Stimulated activated CD8-positive, alpha-beta memory T cell treated with anti-CD3 and anti-CD28 coated beads, Interleukin-15, amount 100 ng/mL, for 1 hour (primary cell): ENCODE data around the gene JPH3.
"Not testable (repeated sequence)": the region's sequence is repeated elsewhere in the genome, so short reads cannot be mapped to it uniquely, and the experiment has no call there.

ENCODE experiments used
- DNase-seq: peaks from one replicate; pipeline ENCODE4 v3.0.0-alpha.2; 2020; ENCODE audit warnings: low read depth

JPH3 gene

DNA sequence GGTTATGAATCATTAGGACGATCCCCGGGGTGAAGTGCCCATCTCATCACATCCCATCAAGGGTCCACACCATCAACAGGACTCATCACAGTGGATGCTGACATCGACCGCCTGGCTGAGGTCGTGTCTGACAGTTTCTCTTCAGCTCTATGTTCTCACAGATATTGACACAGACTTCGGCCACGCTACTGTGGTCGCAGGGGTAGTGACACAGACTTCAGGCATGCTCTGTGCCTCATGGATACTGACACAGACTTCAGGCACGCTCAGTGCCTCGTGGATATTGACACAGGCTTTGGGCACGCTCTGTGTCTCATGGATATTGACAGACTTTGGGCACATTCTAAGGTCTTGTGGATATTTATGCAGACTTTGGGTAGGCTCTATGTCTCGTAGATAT lies 113.3 kb downstream of the JPH3 start:
- no peak for DNase-seq

DNA sequence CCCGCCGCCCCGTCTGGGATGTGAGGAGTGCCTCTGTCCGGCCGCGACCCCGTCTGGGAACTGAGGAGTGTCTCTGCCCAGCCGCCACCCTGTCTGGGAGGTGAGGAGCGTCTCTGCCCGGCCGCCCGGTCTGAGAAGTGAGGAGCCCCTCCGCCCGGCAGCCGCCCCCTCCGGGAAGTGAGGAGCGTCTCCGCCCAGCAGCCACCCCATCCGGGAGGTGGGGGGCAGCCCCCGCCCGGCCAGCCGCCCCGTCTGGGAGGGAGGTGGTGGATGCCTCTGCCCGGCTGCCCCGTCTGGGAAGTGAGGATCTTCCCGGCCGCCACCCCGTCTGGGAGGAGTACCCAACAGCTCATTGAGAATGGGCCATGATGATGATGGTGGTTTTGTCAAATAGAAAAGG lies 116.5 kb downstream of the JPH3 start:
- DNase-seq, result not testable (repeated sequence)

DNA sequence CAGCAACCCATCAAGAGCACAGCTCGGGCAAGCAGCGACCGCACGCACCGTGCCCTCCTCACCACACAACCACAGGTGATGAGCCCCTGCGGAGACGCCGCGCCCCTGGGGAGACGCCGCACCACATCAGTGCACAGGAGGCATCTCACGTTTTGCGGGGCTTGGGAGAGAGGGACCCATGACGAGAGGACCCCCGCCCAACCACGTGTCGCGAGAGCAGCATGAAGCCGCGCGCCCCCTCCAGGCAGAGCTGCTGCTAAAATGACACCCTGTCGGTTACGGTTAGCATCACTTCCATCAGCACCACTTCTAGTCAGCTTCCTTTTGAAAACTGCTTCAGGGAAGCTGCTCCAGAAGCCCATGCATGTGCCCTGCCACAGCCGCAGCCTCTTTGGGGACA lies 118.1 kb downstream of the JPH3 start:
- no peak for DNase-seq

DNA sequence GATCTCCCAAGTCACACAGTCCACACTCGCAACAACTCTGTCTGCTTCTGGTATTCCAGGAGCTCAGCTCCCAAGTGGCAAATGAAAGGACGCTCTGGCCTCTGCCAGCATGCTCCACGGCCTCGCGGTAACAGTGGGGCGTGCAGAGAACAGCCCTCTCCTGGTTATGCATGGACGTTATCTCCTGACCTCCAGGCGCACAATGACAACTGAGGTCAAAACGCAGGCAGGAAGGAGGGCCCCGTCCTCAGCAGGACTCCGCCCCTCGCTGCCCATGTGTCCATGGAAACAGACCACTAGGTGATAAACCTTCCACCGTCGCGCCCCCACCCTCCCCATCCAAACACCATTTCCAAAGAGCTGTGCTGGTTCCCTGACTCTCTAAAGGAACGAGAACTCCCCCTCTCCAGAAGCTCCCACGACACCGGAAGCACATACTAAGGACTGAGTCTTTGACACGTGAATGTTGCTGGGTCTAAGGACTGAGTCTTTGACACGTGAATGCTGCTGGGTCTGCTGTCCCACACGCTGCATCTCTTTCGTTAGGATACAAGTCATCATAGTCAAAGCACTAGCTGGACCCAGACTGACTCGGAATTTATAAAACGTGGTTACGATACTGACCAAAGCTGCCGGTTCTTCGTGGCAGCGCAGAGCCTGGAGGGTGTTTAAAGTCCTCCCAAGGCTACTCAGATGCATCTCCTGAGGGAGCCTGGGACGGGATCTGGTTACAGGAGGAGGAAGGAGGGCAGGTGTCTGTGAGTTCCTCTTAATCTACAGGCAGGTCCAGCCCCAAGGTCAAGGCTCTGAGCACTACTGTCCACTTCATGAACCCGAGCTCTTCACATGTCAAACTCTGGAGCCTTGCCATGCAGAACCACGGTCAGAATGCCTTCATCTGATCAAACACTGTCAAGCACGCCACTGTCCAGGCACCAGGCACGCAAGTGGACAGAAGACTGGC lies 119.6 kb downstream of the JPH3 start:
- no peak for DNase-seq

DNA sequence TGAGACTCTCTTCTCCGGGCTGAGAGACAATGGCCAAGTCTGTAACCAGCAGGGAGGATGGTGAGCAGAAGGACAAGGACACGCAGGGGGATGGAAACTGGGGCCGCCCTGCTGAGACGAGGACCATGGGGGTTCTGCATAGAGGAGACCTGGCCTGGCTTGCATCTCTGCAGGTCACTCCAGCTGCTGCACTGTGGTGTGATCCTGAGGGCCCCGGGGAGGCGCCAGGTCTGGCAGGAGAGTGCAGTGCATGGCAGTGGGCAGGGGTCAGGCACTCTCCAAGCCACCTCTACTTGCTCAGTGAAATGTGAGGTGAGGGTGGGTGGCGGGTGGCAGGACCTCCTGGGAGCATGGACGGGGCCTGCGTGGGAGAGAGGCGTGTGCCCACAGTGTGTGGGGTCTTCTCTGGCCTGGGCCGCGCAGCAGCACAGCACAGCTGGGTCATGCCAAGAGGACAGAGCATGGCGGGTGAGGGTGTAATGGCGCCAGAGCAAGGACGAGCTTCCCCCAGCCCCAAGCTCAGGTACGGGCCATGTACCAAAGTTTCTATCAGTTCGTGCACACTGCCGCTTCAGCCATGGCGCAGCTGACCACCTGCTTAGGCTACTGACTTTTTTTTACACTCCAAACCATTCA lies 120.4 kb downstream of the JPH3 start:
- no peak for DNase-seq

DNA sequence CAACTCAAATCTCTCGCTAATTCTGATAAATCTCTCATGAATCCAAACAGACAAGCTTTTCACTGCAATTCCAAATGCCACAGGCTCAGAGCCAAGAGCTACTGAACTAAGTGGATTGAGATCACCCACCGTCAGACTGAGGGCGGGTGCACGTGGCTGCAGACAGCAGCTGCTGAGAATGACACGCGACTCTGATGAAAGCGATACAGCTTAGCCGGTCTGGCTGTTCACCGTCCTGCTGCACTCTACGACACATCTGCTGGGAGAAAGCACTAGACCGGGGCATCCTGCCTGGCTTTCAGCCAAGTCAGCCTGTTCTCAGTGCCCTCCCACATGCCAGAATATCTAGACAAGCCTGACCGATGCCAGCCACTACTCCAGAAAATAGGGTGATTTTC lies 120.9 kb downstream of the JPH3 start:
- no peak for DNase-seq

DNA sequence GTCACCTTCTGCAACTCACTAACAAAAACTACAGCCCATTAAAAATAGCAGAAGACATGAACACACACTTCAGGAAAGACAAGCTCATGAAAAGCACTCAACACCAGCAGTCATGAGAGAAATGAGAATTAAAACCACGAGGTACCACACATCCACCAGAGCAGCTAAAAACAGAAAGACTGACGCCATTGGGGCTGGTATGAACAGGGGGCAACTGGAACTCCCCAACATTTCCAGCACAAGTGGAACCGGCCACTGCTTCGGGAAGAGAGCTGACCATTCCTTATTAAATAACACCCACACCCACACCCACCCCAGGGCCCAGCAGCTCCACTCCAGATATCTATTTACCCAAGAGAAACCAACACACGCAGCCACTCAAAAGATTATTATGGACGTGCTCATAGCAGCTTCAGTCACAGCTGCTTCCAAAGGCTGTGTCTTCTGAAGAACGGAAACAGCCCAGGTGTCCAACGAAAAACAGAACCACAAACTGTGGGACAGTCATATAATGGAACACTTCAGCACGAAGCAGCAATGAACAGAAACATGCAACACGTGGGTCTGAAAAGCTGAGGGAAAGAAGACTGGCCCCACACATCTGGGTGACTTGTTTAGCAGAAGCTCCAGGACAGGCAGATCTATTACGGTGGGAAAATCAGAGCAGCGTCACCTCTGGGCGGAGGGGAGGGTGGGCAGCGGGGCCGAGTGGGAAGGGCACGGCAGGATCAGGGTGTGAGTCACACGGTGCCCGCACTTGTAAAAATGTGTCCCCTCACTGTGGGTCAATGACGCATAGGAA lies 122.4 kb downstream of the JPH3 start:
- DNase-seq, result no peak

DNA sequence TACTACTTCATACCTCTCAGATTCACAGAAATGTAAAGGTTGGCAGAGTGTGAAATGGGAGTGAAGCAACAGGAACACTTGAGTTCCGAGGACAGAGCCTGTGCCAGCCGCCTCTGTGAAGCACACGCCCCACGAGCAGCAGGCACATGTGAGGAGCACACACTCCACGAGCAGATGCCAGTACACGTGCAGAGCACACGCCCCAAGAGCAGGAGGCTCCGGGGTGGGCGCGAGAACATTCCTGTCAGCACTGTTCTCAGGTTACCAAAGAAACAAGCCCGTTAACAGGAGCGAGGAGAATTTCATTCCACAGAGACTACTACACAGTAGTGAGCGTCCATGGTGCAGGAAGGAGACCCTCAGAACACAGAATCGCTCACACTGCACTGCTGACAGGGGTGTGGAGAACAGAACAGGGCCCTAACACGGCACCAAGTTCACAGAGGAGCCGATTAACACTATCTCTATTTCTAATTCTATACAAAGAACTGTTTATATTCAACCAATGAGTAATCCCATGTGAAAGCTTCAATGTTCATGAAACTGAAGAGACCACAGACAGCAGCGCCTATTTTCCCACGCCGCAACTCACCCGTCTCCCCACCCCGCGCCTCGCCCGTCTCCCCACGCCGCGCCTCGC lies 123.4 kb downstream of the JPH3 start:
- no peak for DNase-seq

DNA sequence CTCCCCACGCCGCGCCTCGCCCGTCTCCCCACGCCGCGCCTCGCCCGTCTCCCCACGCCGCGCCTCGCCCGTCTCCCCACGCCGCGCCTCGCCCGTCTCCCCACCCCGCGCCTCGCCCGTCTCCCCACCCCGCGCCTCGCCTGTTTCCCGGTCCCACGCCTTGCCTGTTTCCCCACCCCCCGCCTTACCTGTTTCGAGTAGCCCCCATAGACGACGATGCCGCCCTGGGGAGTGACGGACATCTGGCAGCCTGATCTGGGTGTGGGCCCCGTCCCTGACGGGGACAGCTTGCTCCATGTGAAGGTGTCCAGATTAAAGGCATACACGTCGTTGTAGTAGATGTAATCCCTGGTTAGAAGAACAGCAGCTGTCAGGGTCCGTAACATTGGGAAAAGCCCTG lies 124.3 kb downstream of the JPH3 start:
- DNase-seq, result not testable (repeated sequence)

DNA sequence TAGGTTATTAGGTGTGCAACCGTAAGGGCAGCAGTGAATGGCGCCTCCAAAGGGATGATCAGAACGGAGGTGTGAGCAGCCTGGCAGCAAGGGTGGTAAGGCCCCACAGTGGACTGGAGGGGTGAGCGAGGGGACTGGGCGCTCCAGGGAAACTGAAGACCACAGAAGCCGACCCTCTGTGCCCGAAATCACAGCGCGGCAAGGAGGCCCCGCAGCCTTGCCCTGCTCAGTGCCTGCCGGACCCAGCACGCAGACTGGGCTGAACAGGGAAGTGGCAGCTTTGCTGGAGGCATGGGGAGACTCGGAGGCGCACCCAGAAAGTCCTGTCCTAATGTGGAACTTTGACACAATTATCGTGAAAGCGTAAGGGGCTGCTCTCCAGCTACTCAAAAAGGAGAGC lies 125.0 kb downstream of the JPH3 start:
- no peak for DNase-seq

DNA sequence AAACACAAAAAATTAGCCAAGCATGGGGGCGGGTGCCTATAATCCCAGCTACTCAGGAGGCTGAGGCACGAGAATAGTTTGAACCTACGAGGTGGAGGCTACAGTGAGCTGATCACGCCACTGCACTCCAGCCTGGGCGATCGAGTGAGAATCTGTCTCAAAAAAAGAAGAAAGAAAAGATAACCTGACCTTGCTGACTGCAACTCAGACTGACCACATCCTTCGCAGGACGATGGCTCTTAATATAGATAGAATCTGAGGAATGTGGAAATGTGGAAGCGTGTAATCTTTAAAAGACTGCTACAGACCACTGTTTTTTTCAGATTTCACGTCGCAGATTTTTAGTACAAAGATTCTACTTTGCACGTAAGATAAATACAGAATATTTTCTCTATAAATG lies 125.7 kb downstream of the JPH3 start:
- no peak for DNase-seq

DNA sequence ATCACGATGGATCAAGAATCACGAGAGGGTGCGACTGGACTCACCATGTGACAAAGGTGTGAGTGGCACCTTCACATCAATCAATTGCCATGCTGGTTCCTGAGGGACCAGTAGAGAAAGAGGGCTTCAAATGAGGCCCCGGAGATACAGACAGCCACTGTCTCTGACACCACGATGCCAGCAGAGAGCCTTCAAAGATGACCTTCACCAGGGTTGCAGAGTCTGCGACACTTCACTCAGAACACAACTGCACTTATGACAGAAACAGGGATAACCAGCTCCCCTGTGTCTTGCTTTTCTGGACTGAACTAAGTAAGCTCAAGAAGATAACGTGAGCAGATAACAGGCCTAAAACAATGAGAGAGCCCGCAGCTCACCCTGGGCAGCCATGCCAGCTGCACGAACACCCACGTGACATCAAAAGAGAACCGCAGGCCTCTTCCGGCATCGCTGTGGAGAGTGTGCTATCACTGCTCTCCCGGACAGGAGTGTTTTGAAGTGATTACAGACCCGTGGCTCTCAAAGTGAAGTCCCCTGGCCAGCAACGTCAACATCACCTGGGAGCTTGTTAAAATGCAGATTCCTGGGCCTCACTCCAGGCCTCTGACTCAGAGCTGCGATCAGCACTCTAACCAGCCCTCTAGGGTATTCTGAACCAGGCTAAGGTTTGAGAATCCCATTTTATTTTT lies 127.1 kb downstream of the JPH3 start:
- DNase-seq, result no peak

DNA sequence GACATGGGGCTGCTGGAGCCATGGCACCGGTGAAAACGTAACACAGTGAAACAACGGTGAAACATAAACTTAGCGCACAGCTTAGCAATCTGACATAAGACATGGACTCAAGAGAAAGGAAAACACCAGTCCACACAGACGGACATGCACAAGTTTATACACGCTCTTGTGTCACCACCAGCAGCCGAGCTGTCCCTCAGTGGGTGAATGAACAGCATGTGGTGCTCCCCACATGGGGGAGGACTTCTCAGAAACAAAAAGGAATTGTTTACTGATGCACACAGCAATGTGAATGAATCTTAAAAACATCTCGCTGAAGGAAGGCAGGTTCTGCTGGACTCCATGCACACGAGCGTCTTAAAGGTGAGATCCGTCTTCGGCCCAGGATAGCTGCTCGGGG lies 129.3 kb downstream of the JPH3 start:
- no peak for DNase-seq

DNA sequence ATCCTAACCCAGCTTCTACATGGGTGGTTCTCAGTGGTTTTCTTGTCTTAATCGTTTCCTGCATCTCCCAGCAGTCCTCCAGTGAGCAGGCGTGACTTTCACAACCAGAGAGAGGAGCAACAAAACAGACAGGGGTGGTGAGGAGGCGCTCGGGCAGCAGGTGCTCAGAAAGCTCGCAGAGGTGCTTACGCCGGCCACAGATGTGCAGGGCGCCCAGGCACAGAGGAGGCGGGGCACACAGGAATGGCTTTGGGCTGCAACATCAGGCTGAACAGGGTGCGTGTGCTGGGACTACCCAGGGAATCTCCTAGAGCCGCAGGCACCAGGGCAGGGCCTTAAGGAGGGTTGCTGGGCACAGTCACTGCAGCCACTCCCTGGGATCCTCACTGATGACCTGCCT lies 130.9 kb downstream of the JPH3 start:
- no peak for DNase-seq

DNA sequence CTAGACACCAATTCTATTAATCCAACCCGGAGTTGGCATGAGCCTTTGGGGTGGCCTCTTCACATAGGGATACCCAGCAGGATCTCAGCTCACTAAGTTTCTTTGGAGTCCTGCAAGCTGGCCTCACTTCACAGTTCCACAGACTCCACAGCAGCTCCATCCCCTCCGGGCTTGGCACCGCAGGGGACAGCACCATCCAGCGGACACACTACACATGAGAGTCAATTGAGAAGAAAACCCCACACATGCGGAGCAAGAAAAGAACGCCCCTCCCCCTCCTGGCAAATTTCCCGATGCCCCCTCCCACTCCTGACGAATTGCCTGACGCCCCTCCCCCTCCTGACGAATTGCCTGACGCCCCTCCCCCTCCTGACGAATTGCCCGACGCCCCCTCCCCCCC lies 132.3 kb downstream of the JPH3 start:
- no peak for DNase-seq

DNA sequence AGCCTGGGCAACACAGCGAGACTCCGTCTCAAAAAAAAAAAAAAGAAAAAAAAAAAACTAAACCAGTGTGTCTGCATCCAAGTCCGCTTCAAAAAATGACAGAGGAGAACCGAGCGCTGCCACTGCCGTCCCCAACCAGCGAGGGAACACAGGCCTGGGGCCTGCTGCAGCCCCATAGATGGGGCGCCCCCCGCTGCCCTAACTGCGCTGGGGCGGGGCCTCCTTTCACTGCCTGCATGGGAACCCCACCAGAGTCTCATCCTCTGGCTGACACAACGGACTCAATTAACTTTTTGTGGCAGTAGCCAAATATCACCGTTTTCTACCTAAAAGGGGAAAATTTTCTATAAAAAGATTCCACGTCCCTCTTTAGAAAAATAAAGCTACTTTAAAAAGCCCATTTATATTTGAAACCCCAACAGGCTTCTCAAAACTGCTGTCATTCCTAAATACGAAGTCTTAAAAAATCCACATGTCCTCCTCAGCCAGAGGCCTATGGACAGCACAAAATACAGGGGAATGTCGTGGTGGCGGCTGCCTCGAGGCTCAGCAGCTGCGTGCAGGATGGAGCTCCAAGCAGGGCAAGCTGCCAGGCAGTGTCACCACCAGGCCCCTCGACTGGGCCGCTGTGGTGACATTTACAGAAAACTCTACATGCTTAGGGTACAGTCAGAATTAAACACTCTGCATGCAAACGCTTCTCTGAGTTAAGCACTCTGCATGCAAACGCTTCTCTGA lies 133.1 kb downstream of the JPH3 start:
- no peak for DNase-seq

DNA sequence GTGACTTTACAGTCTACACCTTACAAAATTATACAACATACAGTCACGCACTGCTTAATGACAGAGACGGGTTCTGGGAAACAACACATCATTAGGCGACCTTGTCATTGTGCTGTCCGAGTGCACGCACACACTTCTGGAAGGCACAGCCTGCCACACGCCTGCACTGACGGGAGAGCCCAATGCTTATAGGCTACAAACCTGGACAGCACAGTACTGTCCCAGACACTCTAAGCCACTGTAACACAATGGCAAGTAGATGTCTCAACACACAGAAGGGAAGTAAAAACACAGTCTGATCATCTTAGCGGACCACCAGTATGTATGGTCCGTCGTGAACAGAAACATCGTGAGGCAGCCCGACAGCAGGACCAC lies 133.7 kb downstream of the JPH3 start:
- DNase-seq, result no peak

DNA sequence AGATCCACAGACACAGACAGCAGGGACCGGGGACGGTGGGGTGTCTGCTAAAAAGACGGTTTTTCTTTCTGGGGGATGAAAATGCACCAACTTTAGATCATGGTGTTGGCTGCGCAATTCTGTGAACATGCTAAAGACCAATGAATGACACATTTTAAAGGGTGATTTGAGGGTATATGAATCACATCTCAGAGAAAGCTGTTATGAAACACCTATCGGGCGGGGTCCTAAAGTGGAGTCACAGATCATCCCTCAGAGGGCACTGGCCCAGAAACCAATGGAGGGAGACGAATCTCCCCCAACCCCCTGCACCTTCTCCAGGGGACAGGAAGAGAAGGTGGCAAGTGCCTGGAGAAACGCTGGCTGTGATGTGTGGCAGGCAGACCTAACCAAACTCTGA lies 137.5 kb downstream of the JPH3 start:
- no peak for DNase-seq

DNA sequence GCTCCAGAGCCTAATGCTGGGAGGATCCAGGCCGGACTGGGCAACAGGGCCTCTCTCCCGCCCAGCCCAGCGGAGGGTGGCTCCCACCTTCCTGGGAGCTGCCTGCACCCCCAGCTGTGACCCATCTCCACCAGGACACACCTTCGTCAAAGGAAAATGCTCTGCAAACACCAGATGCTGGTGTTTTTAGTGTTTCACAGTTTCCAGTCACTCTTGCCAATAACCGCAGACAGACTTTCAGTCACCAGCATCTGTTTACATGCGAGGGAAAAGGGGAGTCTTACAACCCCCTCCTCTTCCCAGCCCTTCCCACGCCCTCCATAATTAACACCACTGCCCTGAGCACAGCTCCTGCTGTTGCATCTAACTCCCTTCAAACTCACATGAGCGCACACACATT lies 138.1 kb downstream of the JPH3 start:
- no peak for DNase-seq

DNA sequence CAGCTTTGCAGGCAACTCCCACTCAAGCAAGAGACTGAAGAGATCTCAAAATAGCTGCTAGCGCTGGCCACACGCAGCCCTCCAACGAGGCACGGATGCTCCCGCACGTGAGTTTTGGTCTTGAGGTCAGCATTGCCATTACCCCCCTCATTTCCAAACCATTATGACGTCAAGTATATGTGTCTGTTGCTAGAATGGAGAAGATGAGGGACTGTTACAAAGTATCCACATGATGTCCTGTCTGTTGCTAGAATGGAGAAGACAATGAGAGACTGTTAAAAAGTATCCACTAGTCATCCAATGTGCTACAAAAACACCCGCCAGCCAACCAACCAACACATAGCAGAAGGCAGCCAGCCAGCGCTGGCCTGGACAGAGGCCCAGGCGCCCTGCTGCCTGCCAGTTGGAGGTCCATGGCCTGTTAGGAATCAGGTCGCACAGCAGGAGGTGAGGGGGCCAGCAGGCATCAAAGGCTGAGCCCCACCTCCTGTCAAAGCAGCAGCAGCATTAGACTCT lies 138.7 kb downstream of the JPH3 start:
- no peak for DNase-seq
